ENCODE data around the gene HOXC4. TPM values are rescaled to one million over a fixed set of nuclear protein-coding genes. Genes with fewer than 3 reads are reported as not detected.

Gene HOXC4
- total and polyA plus RNA-seq, 2 of the 8 experiments (the other 6 are each of a cell fraction or from before 2014, with no cell fraction given) = not detected

- H2BK5ac ChIP-seq (ENCODE audit: low read depth, low read length) = no peak overlapping the region
- H3K4ac ChIP-seq (replicated peaks; ENCODE audit: insufficient read length, low read depth, low read length) = no peak overlapping the region
- peak overlapping the region in 1 of 2 experiments; percentile 54; a peak in 2 of 4 replicates for H3K4me2 ChIP-seq (ENCODE audit: insufficient read depth in 1 of 2, low read depth in 2 of 2, low read length in 2 of 2)
- H3K56ac ChIP-seq (replicated peaks; ENCODE audit: insufficient read length, low read depth, low read length) = no peak overlapping the region
- no peak overlapping the region for H2AK5ac ChIP-seq (ENCODE audit: low read depth, low read length)
- H2BK15ac ChIP-seq (ENCODE audit: low read length) = no peak overlapping the region
- no peaks in the 10 kb centered on the region for H3K9me3 ChIP-seq (ENCODE audit: insufficient read depth in 2 of 2, low read depth in 1 of 2, low read length in 1 of 2)
- H3K9ac ChIP-seq (replicated peaks in 1 of 4; ENCODE audit: extremely low read depth in 1 of 4, low read depth in 3 of 4, low read length in 3 of 4) = no peak overlapping the region
- ChIA-PET POLR2A (ENCODE audit: partially characterized antibody) (no interaction called here), CTCF (ENCODE audit: partially characterized antibody) (interaction anchor here (1.2 kb wide), 1 partner anchor 50 kb away, joined by 4 read pairs; no protein-coding TSS in a partner anchor)
- no peak overlapping the region for H2BK120ac ChIP-seq (replicated peaks; ENCODE audit: low read depth, low read length)
- no peaks in the 10 kb centered on the region for H3K79me1 ChIP-seq (ENCODE audit: low read depth, low read length)
- H2BK20ac ChIP-seq (ENCODE audit: low read length) = no peak overlapping the region
- no peak overlapping the region for H2AFZ ChIP-seq (ENCODE audit: low read length)
- H4K20me1 ChIP-seq (replicated peaks in 1 of 2; ENCODE audit: control insufficient read depth in 1 of 2, insufficient read depth in 2 of 2, low read length in 2 of 2) = no peaks in the 10 kb centered on the region
- no peak overlapping the region for H3K23ac ChIP-seq (ENCODE audit: insufficient read length)
- no peak overlapping the region for H3K14ac ChIP-seq (ENCODE audit: insufficient read length)
- no peak overlapping the region for H4K5ac ChIP-seq (ENCODE audit: insufficient read length, low read depth, low read length)
- no peak overlapping the region for H3K27ac ChIP-seq (ENCODE audit: low read depth, low read length)
- peak overlapping the region in 1 of 4 experiments; percentile 26; a peak in 1 of 8 replicates for H3K4me3 ChIP-seq (ENCODE audit: extremely low read depth in 1 of 4, insufficient read depth in 2 of 4, low read depth in 3 of 4, low read length in 4 of 4)
- no peak overlapping the region for H2BK12ac ChIP-seq (ENCODE audit: low read depth, low read length)
- H3K36me3 ChIP-seq (ENCODE audit: control insufficient read depth in 2 of 4, insufficient read depth in 4 of 4, low read length in 3 of 4) = no peaks in the 10 kb centered on the region
- H3K4me1 ChIP-seq (replicated peaks in 1 of 4; ENCODE audit: control insufficient read depth in 3 of 4, insufficient read depth in 4 of 4, low read length in 3 of 4) = peaks cover 0 to 3% (median 1%) of the 10 kb centered on the region in 4 experiments; a peak in 2 of 7 replicates
- no peak for FAIRE-seq
- H4K8ac ChIP-seq (ENCODE audit: extremely low read depth, insufficient read depth, low read length) = no peak overlapping the region
- 3% methylated on average over 15 of the region's 36 CpGs; no CpG with 5 or more reads in 1 of the 2 experiments for WGBS, 2 experiments (ENCODE audit: extremely low coverage in 1 of 2, insufficient coverage in 1 of 2, insufficient read length in 1 of 2, insufficient replicate concordance in 2 of 2, low coverage in 1 of 2, low lambda C conversion rate in 2 of 2, missing lambda C conversion rate in 1 of 2)
- H4K91ac ChIP-seq (replicated peaks; ENCODE audit: insufficient read length, low read length) = no peak overlapping the region
- H3K79me2 ChIP-seq (ENCODE audit: control insufficient read depth in 1 of 2, insufficient read depth in 2 of 2, low read length in 2 of 2) = no peaks in the 10 kb centered on the region
- H3K23me2 ChIP-seq (ENCODE audit: low read depth, low read length) = no peaks in the 10 kb centered on the region
- H3K27me3 ChIP-seq (replicated peaks in 1 of 4; ENCODE audit: control insufficient read depth in 3 of 4, extremely low read depth in 1 of 4, insufficient read depth in 3 of 4, low read length in 3 of 4) = peaks cover 71 to 95% (median 88%) of the 10 kb centered on the region in 4 experiments
- no peak for DNase-seq (ENCODE audit: low read depth in 1 of 2, low spot score in 2 of 2)
- H3K18ac ChIP-seq (ENCODE audit: extremely low read depth, low read length) = no peak overlapping the region
- no peak for TF ChIP-seq NANOG (IDR thresholded peaks at IDR 0.05; ENCODE audit: insufficient read depth, low read depth, low read length, poor library complexity, severe bottlenecking)
- TF ChIP-seq SIRT6 (IDR thresholded peaks at IDR 0.05; ENCODE audit: low read length) = no peak
- TF ChIP-seq CBX8 (IDR thresholded peaks at IDR 0.05; ENCODE audit: borderline replicate concordance, low read depth, low read length) = no peak
- no peak for TF ChIP-seq SAP30 (IDR thresholded peaks at IDR 0.05; ENCODE audit: insufficient read depth, insufficient replicate concordance, low read length)
- TF ChIP-seq TCF12 (IDR thresholded peaks at IDR 0.05; ENCODE audit: low read depth, low read length) = no peak
- no peak for TF ChIP-seq RAD21 (IDR thresholded peaks at IDR 0.05 in 1 of 2, conservative IDR thresholded peaks at IDR 0.05 in 1 of 2; ENCODE audit: low read depth in 2 of 2, low read length in 2 of 2)
- no peak for TF ChIP-seq JUND (IDR thresholded peaks at IDR 0.05; ENCODE audit: low read length)
- no peak for TF ChIP-seq HDAC6 (IDR thresholded peaks at IDR 0.05; ENCODE audit: low read depth, low read length)
- TF ChIP-seq CTBP2 (IDR thresholded peaks at IDR 0.05; ENCODE audit: borderline replicate concordance, insufficient read depth, insufficient read length, low read length) = no peak
- no peak for TF ChIP-seq ASH2L (IDR thresholded peaks at IDR 0.05; ENCODE audit: low read length)
- TF ChIP-seq KDM1A (IDR thresholded peaks at IDR 0.05; ENCODE audit: borderline replicate concordance, low read length) = no peak
- TF ChIP-seq FOSL1 (IDR thresholded peaks at IDR 0.05; ENCODE audit: insufficient read depth, low read depth, low read length) = no peak
Measured at GRCh38 chr12:54082397-54082892, 28.8 kb downstream of the HOXC4 start.

All from H1 (cell line).